GM12864 (cell line): ENCODE data around the gene RAB40B.

Experiments used
- DNase-seq: peaks from one replicate; pipeline ENCODE4 v3.0.0-alpha.2; 2011; ENCODE audit warnings: low read depth
- H3K4me3 ChIP-seq: 2 replicates; pipeline ENCODE4 v1.5.1; 2011; ENCODE audit warnings: mild to moderate bottlenecking, low read depth, low read length, control low read depth
- CTCF ChIP-seq: IDR thresholded peaks from 2 replicates; pipeline ENCODE4 v1.5.1; 2011; ENCODE audit warnings: low read depth, mild to moderate bottlenecking, moderate library complexity, low read length, control low read depth, inconsistent platforms; ENCODE audit errors: missing control alignments

The RAB40B gene

GRCh38 chr17:82736511-82737185 lies 38.1 kb upstream of the RAB40B start:
- DNase-seq: no peak
- no peak overlapping the region for H3K4me3 ChIP-seq
- TF ChIP-seq CTCF: no peak

- no peak for TF ChIP-seq CTCF
- no peak for DNase-seq
- 0 out of 2 replicates have a peak within 1 kb of the TSS, but pooled peaks have one; percentile 13 for H3K4me3 ChIP-seq
Observed at GRCh38 chr17:82734987-82735866, 36.7 kb upstream of the RAB40B start, which contains the start of gene FN3K. TSS of gene FN3K (plus strand) at chr17:82735615. CDS start at chr17:82735637, 22 bp downstream.

GRCh38 chr17:82732118-82732743 lies 33.7 kb upstream of the RAB40B start:
- no peak for TF ChIP-seq CTCF
- H3K4me3 ChIP-seq: no peak overlapping the region

GRCh38 chr17:82729479-82730260 lies 31.2 kb upstream of the RAB40B start:
- H3K4me3 ChIP-seq: no peak overlapping the region
- DNase-seq: no peak
- TF ChIP-seq CTCF: no peak

More at GRCh38 chr17:82732118-82732743, 33.7 kb upstream of the RAB40B start:
- no peak for DNase-seq

GRCh38 chr17:82726427-82726826 lies 27.9 kb upstream of the RAB40B start:
- H3K4me3 ChIP-seq: no peak overlapping the region
- no peak for DNase-seq
- no peak for TF ChIP-seq CTCF

- TF ChIP-seq CTCF: no peak
- H3K4me3 ChIP-seq: no peak overlapping the region
- DNase-seq: no peak
Observed at GRCh38 chr17:82723169-82723807, 24.8 kb upstream of the RAB40B start.
